HG02884 (cell line): ENCODE data around the gene SMARCD3.

Experiments
- ATAC-seq: cut with Tn5 transposase; IDR thresholded peaks from one replicate; pipeline ENCODE4 v1.9.1; 2021; ENCODE audit warnings: mild to moderate bottlenecking, moderate library complexity; ENCODE audit not compliant: unreplicated experiment

SMARCD3 gene

DNA sequence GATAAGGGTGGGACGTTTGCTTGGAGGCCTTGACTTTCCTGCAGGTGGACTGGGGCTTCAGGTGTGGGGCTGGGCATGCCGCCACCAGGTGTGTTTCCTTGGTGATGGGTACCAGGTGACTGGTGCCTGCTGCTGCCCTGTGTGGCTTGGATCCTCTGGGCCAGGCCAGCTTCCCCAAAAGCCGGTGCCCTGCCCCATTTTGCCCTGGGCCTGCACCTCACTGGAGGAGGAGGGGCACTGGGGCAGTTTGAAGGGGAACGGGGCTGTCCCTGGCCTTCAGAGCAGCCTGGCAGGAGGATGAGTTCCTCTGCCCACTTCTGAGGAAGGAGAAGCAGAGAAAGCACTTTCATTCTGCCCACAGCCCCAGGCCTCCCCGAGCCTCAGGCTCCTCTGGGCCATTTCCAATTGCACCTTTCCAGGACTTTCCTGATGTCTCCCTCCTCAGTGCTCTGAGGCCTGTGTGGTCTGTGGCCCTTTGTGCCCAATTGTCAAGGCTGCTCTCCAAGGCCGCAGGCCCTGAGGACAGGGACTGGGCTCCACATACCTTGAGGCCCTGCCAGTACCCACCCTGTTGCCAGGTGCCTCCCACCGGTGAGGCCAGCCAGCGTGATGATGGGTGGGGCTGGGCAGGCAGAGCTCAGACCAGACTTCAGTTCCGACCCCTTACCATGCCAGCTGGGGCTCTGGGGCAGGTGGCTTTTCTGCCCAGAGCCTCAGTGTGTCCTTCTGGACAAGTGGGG lies 25.3 kb upstream of the SMARCD3 start:
- ATAC-seq: no peak

DNA sequence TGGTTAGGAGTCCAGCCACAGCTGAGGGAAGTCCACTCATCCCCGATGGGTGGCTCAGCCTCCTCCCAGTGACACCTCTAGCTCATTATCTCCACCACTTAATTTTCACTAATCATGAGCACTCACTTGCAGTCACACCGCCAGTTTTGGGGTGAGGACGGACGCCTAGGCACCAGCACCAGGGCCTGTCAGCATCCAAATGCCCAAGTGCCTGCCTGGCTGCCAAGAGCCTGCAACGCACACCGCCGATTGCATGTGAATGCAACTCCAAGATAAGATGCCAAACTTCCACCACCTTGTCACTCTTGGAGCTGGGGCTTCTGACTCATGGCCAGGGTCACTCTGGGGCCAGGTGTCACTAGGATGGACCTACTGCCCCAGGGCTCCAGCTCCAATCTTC lies 24.4 kb upstream of the SMARCD3 start:
- no peak for ATAC-seq

DNA sequence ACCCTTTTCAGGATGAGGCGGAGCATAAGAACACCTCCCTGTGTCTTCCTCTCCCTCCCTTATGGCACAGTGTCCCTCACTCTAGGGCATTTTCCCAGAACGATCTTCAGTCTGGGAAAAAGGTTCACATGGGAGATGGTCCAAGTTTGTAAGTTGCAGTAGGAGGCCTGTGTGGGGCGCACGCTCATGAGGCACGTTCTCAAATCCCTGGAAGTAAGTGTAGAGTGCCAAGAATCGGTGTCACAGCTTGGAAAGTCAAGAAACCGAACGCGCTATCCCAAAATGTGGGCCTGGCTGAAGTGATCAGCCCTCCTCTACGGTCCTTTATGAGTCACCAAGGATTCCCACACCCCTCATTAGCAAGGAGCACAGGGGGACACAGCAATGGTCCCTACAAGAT lies 23.9 kb upstream of the SMARCD3 start:
- ATAC-seq: no peak

GRCh38 chr7:151271699-151272355 lies 23.3 kb upstream of the SMARCD3 start:
- no peak for ATAC-seq

GRCh38 chr7:151269511-151269910 lies 21.0 kb upstream of the SMARCD3 start:
- ATAC-seq: no peak

GRCh38 chr7:151265351-151265931 lies 16.9 kb upstream of the SMARCD3 start:
- no peak for ATAC-seq

- no peak for ATAC-seq
Observed at GRCh38 chr7:151264615-151265014, 16.1 kb upstream of the SMARCD3 start.

GRCh38 chr7:151261529-151261928 lies 13.0 kb upstream of the SMARCD3 start:
- ATAC-seq: no peak

DNA sequence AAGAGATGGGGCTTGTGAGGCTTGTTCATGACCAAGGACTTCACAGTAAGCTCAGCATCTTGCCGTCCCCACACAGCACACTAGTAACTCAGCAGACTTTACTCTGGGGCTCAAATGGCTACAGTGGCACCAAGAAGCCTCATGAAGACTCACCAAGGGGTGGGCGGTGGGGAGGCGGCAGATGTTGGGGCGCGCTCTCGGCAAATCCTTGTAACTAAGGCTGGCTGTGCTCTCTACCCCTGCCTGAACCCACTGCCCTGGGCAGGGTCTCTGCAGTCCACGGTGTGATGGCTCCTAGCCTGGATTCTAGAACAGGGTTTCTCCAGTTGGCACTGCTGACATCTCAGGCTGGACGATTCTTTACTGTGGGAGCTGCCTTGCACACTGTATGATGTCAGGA lies 12.4 kb upstream of the SMARCD3 start:
- no peak for ATAC-seq

DNA sequence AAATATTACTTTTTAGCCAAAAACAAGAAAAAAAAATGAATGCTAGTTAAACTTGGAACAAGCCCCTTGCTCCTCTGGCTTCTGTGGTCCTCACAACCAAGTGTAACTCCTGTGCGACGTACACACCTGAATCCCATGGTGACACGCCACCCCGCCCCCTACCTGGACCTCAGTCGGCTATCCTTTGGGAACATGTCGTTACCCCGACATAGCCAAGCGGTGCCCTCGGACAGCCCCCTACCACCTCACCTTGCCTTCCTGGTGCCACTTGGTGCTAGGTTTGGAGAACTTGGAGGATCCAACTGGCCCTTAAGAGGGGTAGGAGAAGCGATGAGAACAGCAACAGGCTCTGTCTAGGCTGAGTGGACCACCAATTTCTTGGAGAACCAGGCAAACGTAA lies 12.0 kb upstream of the SMARCD3 start:
- no peak for ATAC-seq

DNA sequence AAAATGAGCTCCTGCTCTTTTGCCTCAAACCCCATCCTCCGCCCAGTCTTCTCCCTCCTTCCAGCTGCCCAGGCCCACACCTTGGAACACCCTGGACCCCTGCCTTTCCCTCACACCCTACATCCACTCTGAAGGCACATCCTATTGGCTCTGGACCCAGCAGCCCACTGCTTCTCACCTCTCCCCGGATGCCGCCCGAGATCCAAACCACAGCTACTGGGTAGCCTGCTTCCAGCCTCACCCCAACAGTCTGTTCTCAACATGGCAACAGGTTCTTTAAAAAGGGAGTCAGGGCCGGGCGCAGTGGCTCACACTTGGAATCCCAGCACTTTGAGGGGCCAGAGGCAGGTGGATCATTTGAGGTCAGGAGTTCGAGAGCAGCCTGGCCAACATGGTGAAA lies 9.5 kb upstream of the SMARCD3 start:
- ATAC-seq: no peak

- no peak for ATAC-seq
Observed at GRCh38 chr7:151256410-151257045, 8.0 kb upstream of the SMARCD3 start.

- no peak for ATAC-seq
Observed at GRCh38 chr7:151255390-151255789, 6.9 kb upstream of the SMARCD3 start.

DNA sequence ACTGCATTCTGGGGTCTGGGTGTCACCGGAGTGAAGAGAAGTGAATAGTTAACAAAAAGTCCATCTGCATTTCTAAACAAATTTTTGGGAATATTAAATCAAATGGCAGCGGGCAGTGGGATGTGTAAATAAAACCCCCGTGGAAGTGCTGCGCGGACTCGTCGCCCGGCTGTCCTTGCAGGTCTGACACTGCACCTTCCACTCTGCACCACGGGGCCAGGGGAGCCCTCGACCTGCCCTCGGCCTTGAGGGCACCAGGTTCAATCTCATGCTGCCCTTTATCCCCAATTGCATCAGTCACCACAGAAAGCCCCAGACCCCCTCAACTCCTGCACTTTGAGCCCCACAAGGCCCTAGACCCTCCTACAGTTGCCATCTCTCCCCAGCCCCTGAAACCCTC lies 6.4 kb upstream of the SMARCD3 start:
- ATAC-seq: no peak

DNA sequence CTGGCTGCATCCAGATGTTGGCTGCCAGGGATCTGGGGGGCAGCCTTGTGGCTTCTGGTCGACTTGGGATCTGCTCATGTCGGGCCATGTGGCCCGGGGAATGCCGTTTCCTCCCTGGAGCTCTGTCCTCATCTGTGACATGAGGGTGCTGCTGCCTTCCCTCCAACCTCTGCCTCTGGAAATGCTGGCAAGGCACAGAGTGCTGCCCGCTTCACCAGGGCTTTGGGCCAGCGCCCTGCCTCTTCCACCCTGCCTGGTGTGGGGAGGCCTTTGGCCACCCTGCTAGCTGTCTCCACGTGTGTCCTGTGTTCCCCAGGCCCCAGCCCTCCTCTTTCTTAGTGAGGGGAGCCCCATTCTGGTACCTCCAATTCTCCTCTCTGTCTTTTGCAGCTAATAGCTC lies 5.8 kb upstream of the SMARCD3 start:
- ATAC-seq: no peak

DNA sequence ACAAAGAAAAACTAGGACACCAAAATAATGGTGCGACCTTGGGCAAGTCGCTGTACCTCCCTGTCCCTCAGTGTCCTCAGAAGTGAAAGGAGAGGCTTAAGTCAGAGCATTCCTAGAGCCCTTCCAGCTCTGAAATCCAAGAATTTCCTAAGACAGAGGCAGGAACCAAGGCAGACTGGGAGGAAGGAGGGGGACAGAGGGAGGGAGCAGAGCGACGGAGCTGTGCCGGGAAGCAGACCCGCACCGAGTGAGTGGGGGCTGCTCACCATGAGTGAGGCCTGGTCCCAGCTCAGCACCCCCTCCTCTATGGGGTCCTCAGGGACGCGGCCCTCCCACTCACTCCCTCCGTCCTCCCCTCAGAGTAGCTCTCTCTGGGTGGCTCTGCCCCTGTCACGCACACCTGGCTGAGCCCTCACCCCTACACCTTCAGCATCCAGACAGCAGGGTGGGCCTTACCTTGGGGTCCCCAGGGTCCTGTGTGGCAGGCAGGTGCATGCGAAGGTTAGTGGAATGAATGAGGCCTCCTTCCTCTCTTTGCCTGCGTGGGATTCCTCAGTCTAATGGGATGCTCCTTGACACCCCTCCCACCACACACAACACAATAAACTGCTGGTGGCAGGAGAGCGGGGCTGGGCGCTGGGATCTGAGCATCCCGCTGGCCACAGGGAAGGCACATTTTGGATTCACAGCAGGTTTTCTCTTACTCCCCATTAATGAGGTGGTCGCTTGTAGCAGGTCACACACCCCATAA lies 4.6 kb upstream of the SMARCD3 start:
- ATAC-seq: no peak

GRCh38 chr7:151252561-151252835 lies 4.0 kb upstream of the SMARCD3 start:
- ATAC-seq: no peak

- ATAC-seq: no peak
Observed at GRCh38 chr7:151251689-151252560, 3.4 kb upstream of the SMARCD3 start.

GRCh38 chr7:151251328-151251688 lies 2.8 kb upstream of the SMARCD3 start:
- ATAC-seq: no peak
